ENCODE data around the gene ACBD7.

ACBD7 gene

DNA sequence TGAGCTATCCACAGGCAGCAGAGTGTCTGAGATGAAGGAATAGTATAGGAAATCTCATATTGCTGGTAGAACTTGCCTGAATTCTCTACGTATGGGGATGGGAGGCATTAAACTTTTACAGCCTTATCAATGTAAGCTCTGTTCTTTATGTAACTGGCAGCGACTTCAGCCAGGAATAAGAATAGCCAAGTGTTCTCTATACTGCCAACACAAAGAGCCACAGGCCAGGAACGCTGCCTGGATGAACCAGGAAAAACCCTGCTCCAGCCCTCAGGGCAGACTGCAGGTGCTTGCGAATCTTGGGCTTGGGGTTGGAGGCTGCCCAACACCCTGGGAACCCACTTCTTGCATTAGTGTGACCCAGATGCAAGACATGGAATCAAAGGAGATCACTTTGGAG, 50.9 kb downstream of the ACBD7 start:
- in situ Hi-C loops (cut with HindIII; ENCODE audit: low pct_unique_long_range_greater_than_20kb, low sequenced_read_pairs), result no loop called here
- peak in 1 of 2 experiments; percentile 42 for DNase-seq (ENCODE audit: low read depth in 1 of 2, low spot score in 1 of 2)
- TF ChIP-seq JUND (IDR thresholded peaks at IDR 0.05; ENCODE audit: low read depth), result no peak

GRCh38 chr10:15035385-15036301, 52.9 kb downstream of the ACBD7 start:
- no peak for TF ChIP-seq JUND (IDR thresholded peaks at IDR 0.05; ENCODE audit: low read depth)
- DNase-seq (ENCODE audit: low read depth in 1 of 2, low spot score in 1 of 2), result no peak
- in situ Hi-C loops (cut with HindIII; ENCODE audit: low pct_unique_long_range_greater_than_20kb, low sequenced_read_pairs), result no loop called here

DNA sequence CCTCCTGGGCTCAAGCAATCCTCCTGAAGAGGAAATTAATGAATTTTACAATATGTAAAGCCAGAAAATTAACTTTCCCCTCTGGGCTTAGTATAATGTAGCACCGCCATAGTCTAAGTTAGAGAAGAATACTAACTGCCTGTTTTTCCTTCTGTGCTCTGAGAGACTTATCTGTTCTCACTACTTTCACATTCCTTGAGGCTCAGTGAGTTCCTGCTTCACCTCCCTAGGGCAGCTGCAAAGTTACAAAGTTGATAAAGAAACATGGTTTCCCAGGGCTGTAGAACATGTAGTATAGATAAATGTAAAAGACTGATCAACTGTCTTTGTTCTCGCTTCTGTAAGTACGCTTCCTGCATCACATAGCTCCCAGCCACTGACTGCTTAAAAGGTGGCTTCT, 60.8 kb downstream of the ACBD7 start:
- no peak for TF ChIP-seq JUND (IDR thresholded peaks at IDR 0.05; ENCODE audit: low read depth)
- in situ Hi-C loops (cut with HindIII; ENCODE audit: low pct_unique_long_range_greater_than_20kb, low sequenced_read_pairs), result no loop called here
- DNase-seq (ENCODE audit: low read depth in 1 of 2, low spot score in 1 of 2), result no peak

Data from T47D (cell line).